GM18519 (cell line): ENCODE data around the gene FAT1.
A peak's percentile ranks its signal among the peaks of the same experiment; 100 is the strongest.

ENCODE experiments used
- ATAC-seq: cut with Tn5 transposase; IDR thresholded peaks from one replicate; pipeline ENCODE4 v1.9.1; 2021; ENCODE audit warnings: mild to moderate bottlenecking, moderate library complexity; ENCODE audit not compliant: unreplicated experiment, low FRiP score

The FAT1 gene

GRCh38 chr4:186591651-186592050, 132.0 kb downstream of the FAT1 start:
- no peak for ATAC-seq

GRCh38 chr4:186588503-186588902, 135.2 kb downstream of the FAT1 start:
- no peak for ATAC-seq

- peak; percentile 86 for ATAC-seq
Measured at GRCh38 chr4:186587416-186588018, 136.1 kb downstream of the FAT1 start.

- ATAC-seq, result no peak
Measured at GRCh38 chr4:186586205-186586604, 137.5 kb downstream of the FAT1 start.

GRCh38 chr4:186584912-186585311, 138.7 kb downstream of the FAT1 start:
- no peak for ATAC-seq

GRCh38 chr4:186581421-186581820, 142.2 kb downstream of the FAT1 start:
- ATAC-seq, result no peak

- ATAC-seq, result no peak
Measured at GRCh38 chr4:186580669-186581068, 143.0 kb downstream of the FAT1 start.

- no peak for ATAC-seq
Measured at GRCh38 chr4:186570193-186570996, 153.3 kb downstream of the FAT1 start.

GRCh38 chr4:186569533-186570192, 154.0 kb downstream of the FAT1 start:
- no peak for ATAC-seq

GRCh38 chr4:186566068-186566467, 157.6 kb downstream of the FAT1 start:
- ATAC-seq, result no peak

- no peak for ATAC-seq
Measured at GRCh38 chr4:186563761-186564160, 159.9 kb downstream of the FAT1 start.

GRCh38 chr4:186561748-186562147, 161.9 kb downstream of the FAT1 start:
- ATAC-seq, result no peak

- ATAC-seq, result no peak
Measured at GRCh38 chr4:186560647-186561046, 163.0 kb downstream of the FAT1 start.

- no peak for ATAC-seq
Measured at GRCh38 chr4:186557486-186557885, 166.2 kb downstream of the FAT1 start.

- ATAC-seq, result no peak
Measured at GRCh38 chr4:186557061-186557460, 166.6 kb downstream of the FAT1 start.

GRCh38 chr4:186554914-186555827, 168.5 kb downstream of the FAT1 start, which contains the start of gene MTNR1A:
Gene MTNR1A (minus strand): TSS chr4:186555567. CDS start chr4:186555365, 202 bp downstream.
- ATAC-seq, result no peak

GRCh38 chr4:186554539-186554913, 169.1 kb downstream of the FAT1 start:
- no peak for ATAC-seq

GRCh38 chr4:186553717-186554116, 169.9 kb downstream of the FAT1 start:
- no peak for ATAC-seq

- no peak for ATAC-seq
Measured at GRCh38 chr4:186551849-186552248, 171.8 kb downstream of the FAT1 start.

- no peak for ATAC-seq
Measured at GRCh38 chr4:186545436-186545835, 178.2 kb downstream of the FAT1 start.
